Inflammatory macrophage treated with lipopolysaccharide for 4 hours (primary cell): Measurements from ENCODE around the gene SMIM13.

ENCODE experiments used
- DNase-seq: peaks from one replicate; pipeline ENCODE4 v3.0.0-alpha.2; 2020

Gene SMIM13

DNA sequence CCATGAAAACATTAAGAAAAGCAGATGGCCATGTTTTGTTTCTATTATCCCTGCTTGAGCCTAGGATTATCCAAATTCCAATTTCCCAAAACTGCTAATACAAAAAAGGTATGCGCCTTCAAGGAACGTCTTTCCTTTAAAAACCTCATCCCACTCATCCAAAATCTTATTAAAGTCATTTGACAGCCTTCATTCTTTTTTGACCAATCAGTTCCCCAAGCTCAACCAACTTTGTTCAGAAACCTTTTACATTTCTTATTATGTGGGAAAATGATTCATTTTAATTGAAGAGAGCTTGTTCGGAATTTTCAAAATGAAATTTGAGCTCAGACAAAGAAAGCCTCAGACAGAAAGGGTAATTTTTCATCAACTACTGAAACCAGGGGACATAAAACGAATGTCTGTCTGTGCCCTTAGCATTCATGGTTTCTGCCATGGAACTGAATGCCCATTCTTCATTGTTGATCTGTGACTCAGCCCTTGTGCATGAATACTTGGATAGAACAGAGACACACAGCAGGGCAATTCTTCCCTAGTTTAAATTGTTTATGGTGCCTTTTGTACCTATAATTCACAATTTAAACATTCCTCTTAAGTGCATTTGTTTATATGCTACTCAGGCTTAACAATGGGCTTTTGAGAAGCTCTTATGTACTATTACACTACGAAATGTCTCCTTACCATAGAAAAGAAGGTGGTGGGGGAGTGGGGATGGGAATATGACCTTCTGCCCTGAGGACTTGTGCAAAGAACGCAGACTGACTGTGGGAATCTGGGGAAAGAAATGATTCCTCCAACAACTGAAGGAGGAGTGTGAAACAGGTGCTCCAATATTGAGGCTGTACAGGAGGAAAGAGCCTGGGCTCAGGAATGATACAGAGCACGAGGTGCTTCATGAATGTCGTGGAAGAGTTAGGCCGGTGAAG is 67.7 kb downstream of the SMIM13 start:
- DNase-seq = no peak

DNA sequence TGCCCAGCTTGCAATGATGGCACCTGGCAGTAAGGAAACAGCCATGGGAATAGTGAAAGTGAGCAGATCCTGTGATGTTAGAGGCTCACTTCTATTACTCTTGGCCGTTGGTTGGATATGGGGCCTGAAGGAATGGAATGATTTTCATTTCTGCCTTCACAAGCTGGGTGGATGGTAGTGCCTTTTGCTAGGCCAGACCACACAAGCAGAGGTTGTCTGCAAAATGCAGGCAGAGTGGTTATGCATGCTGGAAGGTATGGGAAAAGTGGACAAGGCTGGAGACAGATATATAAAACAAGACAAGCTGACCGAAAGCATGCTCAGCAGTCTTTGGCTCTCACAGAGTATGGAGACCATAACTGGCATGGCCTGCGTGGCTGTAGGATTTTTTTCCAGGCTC is 68.6 kb downstream of the SMIM13 start:
- DNase-seq = no peak

DNA sequence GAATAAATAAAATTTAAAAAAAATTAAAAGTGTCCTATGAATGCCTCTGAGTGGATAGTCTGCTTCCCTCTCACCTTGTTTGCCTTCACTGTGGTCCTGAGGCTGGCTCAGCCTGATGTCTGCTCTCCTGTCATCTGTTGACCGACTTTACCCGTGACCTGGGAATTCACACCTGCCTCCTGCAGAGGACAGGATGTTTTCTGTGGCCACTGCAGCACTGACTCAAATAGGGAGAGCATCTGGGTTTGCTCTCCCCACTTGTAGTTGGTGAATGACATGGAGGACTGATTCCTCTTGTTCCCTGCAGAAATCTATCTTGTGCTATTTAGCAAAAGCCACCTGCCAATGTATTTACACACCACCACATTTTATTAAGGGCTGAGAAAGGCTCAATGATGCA is 70.3 kb downstream of the SMIM13 start:
- DNase-seq = no peak

DNA sequence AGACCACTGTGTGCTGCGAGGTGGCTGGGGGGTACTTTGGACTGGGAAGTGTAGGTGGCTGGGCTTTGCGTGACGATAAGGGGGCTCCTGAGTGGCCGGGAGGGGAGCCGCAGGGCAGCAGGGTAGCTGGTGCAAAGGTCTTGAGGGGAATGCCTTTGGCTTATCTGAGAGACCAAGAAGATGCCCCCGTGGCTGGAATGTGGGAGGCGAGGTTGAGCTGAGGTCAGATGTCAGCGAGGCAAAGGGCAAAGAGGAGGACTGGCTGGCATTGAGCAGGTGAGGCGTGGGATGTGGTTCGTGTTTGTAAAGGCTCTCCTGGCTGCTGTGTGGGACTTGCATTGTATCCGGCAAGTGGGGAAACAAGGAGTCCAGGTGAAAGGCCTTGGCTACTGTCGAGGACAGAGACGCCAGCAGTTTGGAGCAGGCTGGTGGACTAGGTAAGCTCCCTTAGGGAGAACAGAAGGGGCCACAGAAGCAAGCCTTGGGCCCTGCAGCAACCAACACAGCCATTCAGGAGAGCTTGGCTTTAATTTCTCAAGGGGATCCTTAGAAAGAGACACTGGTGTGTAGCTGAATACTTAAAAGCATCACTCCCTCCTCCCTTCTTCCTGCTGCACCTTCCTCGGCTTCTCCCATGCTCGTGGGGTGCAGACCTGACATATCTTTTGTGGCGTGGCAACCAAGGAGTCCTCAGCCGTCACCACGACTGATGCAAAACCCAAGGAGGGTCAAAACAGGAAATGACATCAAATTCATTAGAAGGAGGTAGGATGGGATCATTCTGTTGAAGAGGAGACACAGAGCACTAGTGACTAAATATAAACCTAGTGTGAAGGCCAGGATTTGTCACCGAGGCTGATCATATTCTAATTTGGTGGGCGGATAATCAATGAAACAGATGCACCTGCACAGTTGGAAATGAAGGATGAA is 71.3 kb downstream of the SMIM13 start:
- DNase-seq = no peak

DNA sequence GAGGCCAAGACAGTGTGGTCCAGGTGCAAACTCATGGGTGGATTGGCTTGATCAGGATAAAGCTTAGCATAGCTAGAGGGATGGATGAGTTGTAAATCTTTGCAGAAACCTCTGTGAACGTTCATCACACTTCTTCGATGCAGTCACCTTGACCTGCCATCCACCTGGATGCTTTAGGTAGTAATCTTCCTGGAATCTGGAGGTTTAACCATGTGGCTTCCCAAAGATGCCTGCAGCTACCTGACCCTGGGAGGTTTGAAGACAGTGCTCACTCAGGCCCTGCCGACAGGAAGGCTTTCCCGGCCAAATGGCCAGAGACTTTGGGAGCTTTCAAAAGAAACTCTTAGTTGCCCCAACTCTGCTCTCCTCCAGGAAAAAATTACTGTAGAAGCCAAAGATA is 73.3 kb downstream of the SMIM13 start:
- DNase-seq = no peak

DNA sequence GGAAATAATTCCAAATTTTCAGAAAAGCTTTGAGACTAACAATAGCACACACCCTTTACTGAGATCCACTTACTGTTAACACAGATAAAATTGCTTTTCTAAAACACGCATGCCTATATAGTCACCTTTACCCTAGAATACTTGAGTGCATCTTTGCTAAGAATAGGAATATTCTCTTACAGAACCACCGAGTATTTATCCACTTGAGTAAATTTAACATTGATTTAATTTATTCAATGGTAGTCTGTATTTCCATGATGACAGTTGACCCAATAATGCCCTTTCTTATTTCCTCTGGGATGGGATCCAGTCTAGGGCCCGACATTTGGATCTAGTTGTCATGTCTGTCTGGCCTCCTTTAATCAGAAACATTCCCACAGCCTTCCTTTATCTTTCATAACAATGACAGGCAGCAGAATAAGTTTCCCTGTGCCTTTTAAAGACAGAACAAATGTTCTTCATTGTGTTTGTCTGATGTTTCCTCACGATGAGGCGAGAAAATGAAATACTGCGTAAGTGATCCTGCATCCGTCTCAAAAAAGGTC is 74.5 kb downstream of the SMIM13 start:
- DNase-seq = no peak

DNA sequence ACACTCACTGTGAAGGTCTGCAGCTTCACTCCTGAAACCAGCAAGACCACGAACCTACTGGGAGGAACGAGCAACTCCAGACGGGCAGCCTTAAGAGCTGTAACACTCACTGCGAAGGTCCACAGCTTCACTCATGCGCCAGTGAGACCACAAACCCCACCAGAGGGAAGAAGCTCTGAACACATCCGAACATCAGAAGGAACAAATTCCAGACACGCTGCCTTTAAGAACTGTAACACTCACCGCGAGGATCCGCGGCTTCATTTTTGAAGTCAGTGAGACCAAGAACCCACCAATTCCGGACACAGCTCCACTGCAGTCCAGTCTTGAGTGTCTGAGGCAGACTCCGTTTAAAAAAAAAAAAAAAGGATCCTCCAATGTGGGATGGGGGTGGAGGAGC is 78.3 kb downstream of the SMIM13 start:
- DNase-seq = no peak

DNA sequence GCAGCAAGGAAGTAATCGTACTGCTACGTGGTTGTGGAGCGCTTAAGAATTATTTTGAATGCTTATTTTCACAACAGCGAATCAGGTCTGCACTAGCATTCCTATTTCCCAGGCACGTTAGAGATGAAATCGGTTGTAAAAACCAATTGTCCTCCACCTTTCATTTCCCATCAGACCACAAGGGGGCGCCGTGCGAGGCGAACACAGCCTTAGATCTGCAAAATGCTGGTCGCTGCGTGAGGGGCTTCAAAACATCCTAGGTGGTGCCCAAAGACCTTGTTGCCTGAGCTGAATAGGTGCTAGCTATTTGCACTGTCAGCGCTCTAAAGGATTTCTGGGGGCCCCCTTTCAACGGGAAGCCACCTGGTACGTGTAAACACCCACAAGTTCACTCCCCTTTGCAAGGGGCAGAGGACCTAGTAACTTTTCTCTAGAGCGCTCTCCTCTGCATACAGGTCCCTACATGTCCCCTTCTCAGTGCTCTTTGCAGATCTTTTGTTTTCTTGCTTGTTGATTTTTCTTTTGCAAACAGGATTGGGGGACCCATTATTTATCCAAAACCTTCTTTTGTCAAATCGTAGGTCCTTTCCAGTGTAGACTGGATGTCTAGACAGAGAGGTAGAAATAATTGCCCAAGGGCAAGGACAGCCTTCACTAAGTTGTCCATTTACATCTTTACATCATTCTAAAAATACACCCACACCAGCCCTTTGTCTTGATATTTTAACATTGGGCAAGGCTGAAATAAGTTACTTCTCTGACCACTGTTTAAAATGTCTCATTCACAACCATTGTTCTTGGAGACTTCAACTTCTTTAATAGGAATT is 79.1 kb downstream of the SMIM13 start:
- peak; percentile 38 for DNase-seq

DNA sequence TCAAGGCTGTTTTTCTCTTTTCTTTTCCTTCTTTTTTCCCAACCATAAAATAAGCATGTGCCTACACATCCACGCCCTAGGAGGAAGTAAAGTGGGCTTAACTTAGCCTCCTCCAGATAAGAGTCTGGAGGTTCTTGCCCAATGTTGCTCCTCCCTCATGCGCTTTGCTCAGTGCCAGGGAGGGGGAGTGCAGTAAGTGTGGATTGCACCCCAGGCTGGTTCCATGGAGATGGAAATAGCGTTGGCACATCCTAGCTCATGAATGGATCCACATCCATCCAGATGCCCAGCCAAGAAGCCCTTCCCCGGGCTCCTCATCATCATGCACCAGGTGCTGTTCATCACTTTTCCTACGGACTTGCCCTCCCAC is 80.6 kb downstream of the SMIM13 start:
- DNase-seq = peak; percentile 63

DNA sequence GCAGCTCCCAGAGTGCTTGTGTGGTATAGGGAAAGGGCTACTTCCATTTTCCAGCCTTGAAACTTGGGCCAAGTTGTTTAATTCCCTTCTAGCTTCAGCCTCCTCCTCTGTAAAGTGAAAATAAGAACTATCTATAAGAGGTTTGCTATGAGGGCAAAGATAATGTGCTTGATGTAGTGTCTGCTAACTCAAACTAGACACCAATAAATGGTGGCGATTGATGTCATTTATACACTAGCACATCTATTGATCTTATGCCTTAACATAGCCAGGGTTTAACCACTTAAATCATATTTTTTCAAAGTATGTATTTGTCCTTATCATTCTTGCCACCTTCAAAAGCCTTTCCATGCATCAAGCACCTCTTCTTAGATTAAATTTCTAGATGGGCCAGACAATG is 83.6 kb downstream of the SMIM13 start:
- no peak for DNase-seq

DNA sequence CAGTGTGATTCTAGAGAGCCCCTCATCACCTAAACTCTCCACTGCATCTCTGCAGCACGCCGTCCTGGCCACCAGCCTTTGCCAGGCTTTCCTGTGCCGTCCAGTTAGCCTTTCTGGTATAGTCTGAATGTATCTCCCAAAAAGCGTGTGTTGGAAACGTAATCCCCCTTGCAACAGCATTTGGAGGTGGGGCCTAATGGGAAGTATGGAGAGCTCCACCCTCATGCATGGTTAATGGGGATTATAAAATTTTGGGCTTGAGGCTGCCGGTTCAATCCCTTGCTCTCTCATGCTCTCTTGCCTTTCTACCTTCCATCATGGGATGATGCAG is 85.4 kb downstream of the SMIM13 start:
- DNase-seq = no peak

DNA sequence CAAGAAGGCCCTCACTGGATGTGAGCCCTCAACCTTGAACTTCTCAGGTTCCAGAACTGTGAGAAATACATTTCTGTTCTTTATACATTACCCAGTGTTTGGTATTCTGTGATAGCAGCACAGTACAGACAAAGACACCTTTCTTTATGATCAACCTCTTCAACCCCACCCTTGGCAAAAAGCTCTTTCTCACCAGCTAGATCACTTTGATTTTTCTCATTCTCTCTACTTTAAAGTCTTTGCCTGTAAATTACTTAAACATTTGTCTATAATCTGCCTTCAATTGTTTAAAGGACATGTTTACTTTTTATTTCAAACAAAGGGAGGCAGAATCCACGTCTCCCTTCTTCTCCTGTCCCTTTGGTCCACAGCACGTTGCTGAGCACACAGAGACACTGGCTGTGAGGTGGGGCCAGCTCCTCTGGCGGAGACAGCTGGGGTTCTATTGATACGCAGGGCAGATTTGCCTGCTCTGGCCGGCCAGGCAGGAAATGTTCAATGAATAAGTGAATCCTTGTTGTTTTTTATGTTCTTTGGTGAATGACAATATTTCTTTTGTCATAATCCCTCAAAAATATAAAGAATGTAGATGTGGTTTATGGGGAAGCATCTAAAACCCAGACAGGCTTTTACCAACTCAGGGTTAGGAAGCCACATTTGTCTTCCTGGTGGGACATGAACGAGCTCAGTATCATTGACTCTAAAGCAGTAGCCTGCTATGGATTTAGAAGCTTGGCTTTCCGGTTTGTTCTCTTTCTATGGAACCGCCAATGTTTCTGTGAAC is 86.0 kb downstream of the SMIM13 start:
- DNase-seq = no peak

DNA sequence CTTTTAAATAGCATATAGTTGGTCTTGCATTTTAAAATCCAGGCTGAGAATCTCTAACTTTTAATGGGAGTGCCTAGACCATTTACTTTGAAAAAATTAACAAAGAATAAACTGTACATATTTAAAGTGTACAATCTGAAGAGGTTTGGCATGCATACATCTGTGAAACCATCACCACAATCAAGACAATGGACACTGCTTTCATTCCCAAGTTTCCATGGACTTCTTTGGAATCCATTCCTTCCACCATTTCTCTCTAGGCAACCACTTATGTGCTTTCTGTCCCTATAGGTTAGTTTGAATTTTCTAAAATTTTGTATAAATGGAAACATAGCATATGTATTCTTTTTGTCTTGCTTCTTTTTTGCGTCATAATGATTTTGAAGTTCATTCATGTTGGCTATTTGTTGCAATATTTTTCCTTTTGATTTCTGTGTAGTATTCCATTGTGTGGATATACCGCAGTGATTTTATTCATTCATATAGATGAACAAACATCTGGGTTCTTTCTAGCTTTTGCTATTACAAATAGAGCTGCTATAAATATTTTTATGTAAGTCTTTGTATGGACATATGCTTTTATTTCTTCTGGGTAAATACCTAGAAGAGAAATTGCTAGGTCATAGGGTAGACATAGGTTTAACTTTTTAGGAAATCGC is 88.0 kb downstream of the SMIM13 start:
- DNase-seq = no peak

DNA sequence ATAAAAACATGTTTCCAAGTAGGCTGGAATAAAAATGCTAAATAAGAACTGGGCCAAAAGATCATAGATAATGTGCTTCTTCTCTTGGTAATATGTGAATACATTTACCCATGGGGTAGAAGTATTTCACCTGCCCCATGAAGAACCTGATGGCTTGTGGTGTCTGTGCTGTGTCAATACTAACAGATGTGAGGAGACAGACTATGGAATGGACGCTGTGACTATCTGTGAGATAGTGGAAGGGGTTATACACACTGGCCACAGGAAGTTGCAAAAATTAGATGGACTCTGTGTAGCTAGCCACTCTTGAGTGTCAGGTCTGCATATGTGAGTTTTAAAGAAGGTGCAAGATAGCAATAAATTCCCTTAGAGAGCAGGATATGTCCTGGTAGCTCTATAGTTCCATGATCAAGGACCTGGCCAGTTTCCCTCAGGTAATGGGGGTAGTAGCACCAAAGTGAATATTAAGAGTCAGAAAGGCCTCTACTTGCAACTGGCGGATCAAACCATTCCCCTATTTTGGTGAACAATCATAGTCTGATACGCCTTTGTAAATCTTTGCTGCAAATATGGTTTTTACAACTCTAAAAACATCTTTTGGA is 90.2 kb downstream of the SMIM13 start:
- DNase-seq = no peak

DNA sequence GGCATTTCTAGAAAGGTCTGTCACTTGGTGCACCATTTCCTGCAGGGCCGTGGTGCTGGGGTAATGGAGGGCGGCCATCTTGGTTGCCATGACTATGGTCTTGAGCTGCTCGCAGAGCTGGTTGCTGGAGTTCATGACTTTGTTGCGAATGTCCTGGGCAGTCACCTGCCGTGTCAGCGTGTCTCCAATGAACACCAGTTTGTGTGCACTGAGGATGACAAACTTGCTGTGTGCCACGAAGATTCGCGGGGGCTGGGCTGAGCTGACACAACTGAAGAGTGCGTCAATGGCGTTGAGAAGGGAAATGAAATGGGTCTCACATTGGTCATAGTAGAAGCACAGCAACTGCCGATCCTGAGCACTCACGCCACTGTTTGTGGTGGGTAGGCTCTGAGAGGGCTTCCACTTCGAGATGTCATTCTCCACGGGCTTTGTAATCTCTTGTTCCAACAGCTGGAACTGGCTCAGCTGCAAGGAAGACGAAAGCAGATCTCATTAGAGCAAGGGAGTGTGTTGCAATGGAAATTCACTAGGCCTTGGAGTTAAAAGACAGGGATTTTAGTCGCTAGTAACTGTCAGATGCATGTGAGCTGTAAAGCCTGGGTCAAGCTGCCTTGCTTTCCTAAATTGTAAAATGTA is 91.7 kb downstream of the SMIM13 start:
- DNase-seq = no peak

DNA sequence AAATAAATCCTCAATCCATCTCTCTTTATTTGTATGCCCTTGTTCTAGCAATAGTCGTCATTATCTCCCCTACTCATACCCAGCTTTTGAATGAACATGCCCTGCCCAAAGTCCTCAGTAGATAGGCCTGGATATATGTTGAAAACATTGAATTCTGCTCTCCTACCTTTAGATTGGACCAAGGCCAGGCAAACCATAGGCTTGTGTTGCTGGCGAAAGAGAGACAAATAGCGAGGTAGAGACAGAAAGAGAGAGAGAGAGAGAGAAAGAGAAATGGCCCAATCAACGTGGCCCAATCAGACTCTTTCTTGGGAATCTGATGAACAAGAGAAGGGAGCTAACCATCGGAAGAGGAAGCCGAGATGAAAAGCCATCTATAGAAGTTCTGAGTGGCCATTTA is 93.7 kb downstream of the SMIM13 start:
- DNase-seq = no peak
